Activated CD4-positive, CD25-positive, alpha-beta regulatory T cell (primary cell): ENCODE results near the gene AOC1.

ENCODE experiments used
- DNase-seq, 4 experiments: peaks; one replicate each; lab custom pipeline; 2025; lab: John Stamatoyannopoulos, UW

Gene AOC1

GRCh38 chr7:150857276-150858055, 5.1 kb downstream of the AOC1 start:
- no peak for DNase-seq

- DNase-seq, result no peak
Observed at GRCh38 chr7:150858236-150859197, 6.2 kb downstream of the AOC1 start.

GRCh38 chr7:150860291-150860977, 8.1 kb downstream of the AOC1 start:
- no peak for DNase-seq

GRCh38 chr7:150860978-150861295, 8.6 kb downstream of the AOC1 start:
- no peak for DNase-seq

GRCh38 chr7:150862356-150862755, 10.0 kb downstream of the AOC1 start:
- no peak for DNase-seq

- DNase-seq, result no peak
Observed at GRCh38 chr7:150863946-150864345, 11.6 kb downstream of the AOC1 start.

- no peak for DNase-seq
Observed at GRCh38 chr7:150866932-150867564, 14.7 kb downstream of the AOC1 start.

- DNase-seq, result no peak
Observed at GRCh38 chr7:150867605-150868004, 15.3 kb downstream of the AOC1 start.

GRCh38 chr7:150869467-150869866, 17.1 kb downstream of the AOC1 start:
- no peak for DNase-seq

- DNase-seq, result no peak
Observed at GRCh38 chr7:150871601-150872000, 19.3 kb downstream of the AOC1 start.

- DNase-seq, result no peak
Observed at GRCh38 chr7:150874401-150875198, 22.3 kb downstream of the AOC1 start.

- no peak for DNase-seq
Observed at GRCh38 chr7:150875791-150876190, 23.5 kb downstream of the AOC1 start.

- peak in 1 of 4 experiments; percentile 19 for DNase-seq
Observed at GRCh38 chr7:150876817-150877526, 24.7 kb downstream of the AOC1 start.

GRCh38 chr7:150877536-150877935, 25.2 kb downstream of the AOC1 start:
- no peak for DNase-seq

- DNase-seq, result no peak
Observed at GRCh38 chr7:150879345-150879744, 27.0 kb downstream of the AOC1 start.

- DNase-seq, result no peak
Observed at GRCh38 chr7:150881189-150881588, 28.9 kb downstream of the AOC1 start.

GRCh38 chr7:150890853-150891584, 38.7 kb downstream of the AOC1 start:
- no peak for DNase-seq

- DNase-seq, result no peak
Observed at GRCh38 chr7:150891740-150892139, 39.4 kb downstream of the AOC1 start.

- DNase-seq, result no peak
Observed at GRCh38 chr7:150895809-150896208, 43.5 kb downstream of the AOC1 start.
